ENCODE data around the gene CYB561D1. TPM values are rescaled to one million over a fixed set of nuclear protein-coding genes. Genes with fewer than 3 reads are reported as not detected.
"Not testable (repeated sequence)": the region's sequence is repeated elsewhere in the genome, so short reads cannot be mapped to it uniquely, and the experiment has no call there.

Gene CYB561D1
- 2.3 and 2.8 TPM in 2 replicates for total RNA-seq (2014; rRNA removed; shearing (Covaris generic))
- polyA plus RNA-seq (2014; cell fraction: nucleus; rRNA removed) = 4.7 and 5.1 TPM in 2 replicates

GRCh38 chr1:109493805-109494539, at the start of gene CYB561D1:
Gene CYB561D1 (plus strand): TSS chr1:109494094. CDS start chr1:109494140, 46 bp downstream.
- DNase-seq (ENCODE audit: extremely low read depth, low read depth) = peak; percentile 64

GRCh38 chr1:109444346-109444745, 49.5 kb upstream of the CYB561D1 start:
- DNase-seq (ENCODE audit: extremely low read depth, low read depth) = no peak

GRCh38 chr1:109445949-109446695, 47.8 kb upstream of the CYB561D1 start:
- DNase-seq (ENCODE audit: extremely low read depth, low read depth) = not testable (repeated sequence)

- no peak for DNase-seq (ENCODE audit: extremely low read depth, low read depth)
These were observed 46.4 kb upstream of the CYB561D1 start for GRCh38 chr1:109447524-109447923.

- no peak for DNase-seq (ENCODE audit: extremely low read depth, low read depth)
These were observed 39.3 kb upstream of the CYB561D1 start for GRCh38 chr1:109454497-109455133.

GRCh38 chr1:109457819-109458218, 36.1 kb upstream of the CYB561D1 start:
- DNase-seq (ENCODE audit: extremely low read depth, low read depth) = no peak

- DNase-seq (ENCODE audit: extremely low read depth, low read depth) = no peak
These were observed 27.8 kb upstream of the CYB561D1 start for GRCh38 chr1:109466125-109466451.

GRCh38 chr1:109466452-109467300, 27.2 kb upstream of the CYB561D1 start, which contains the start of gene SYPL2:
Gene SYPL2 (plus strand): TSS chr1:109466546. CDS start chr1:109466844, 298 bp downstream.
- no peak for DNase-seq (ENCODE audit: extremely low read depth, low read depth)

- DNase-seq (ENCODE audit: extremely low read depth, low read depth) = no peak
These were observed 26.6 kb upstream of the CYB561D1 start for GRCh38 chr1:109467301-109467777.

- DNase-seq (ENCODE audit: extremely low read depth, low read depth) = no peak
These were observed 25.8 kb upstream of the CYB561D1 start for GRCh38 chr1:109468061-109468460.

GRCh38 chr1:109468903-109469302, 25.0 kb upstream of the CYB561D1 start:
- no peak for DNase-seq (ENCODE audit: extremely low read depth, low read depth)

GRCh38 chr1:109470245-109470644, 23.6 kb upstream of the CYB561D1 start:
- no peak for DNase-seq (ENCODE audit: extremely low read depth, low read depth)

GRCh38 chr1:109472779-109473178, 21.1 kb upstream of the CYB561D1 start:
- no peak for DNase-seq (ENCODE audit: extremely low read depth, low read depth)

- not testable (repeated sequence) for DNase-seq (ENCODE audit: extremely low read depth, low read depth)
These were observed 20.4 kb upstream of the CYB561D1 start for GRCh38 chr1:109473284-109474057.

GRCh38 chr1:109474697-109475096, 19.2 kb upstream of the CYB561D1 start:
- no peak for DNase-seq (ENCODE audit: extremely low read depth, low read depth)

GRCh38 chr1:109475261-109475660, 18.6 kb upstream of the CYB561D1 start:
- no peak for DNase-seq (ENCODE audit: extremely low read depth, low read depth)

- DNase-seq (ENCODE audit: extremely low read depth, low read depth) = no peak
These were observed 17.1 kb upstream of the CYB561D1 start for GRCh38 chr1:109476825-109477224.

GRCh38 chr1:109477821-109478220, 16.1 kb upstream of the CYB561D1 start:
- DNase-seq (ENCODE audit: extremely low read depth, low read depth) = no peak

- DNase-seq (ENCODE audit: extremely low read depth, low read depth) = no peak
These were observed 15.1 kb upstream of the CYB561D1 start for GRCh38 chr1:109478806-109479205.

GRCh38 chr1:109479311-109479710, 14.6 kb upstream of the CYB561D1 start:
- DNase-seq (ENCODE audit: extremely low read depth, low read depth) = no peak
